Measurements from ENCODE around the gene SERTM2.
A peak's percentile ranks its signal among the peaks of the same experiment; 100 is the strongest.
"Not testable (repeated sequence)": the region's sequence is repeated elsewhere in the genome, so short reads cannot be mapped to it uniquely, and the experiment has no call there.

SERTM2 gene

GRCh38 chrX:111504941-111505340, 6.5 kb upstream of the SERTM2 start:
- Histone ChIP-seq H3K9me3 (ENCODE audit: control insufficient read depth, insufficient read depth, low read length) (no peaks in the 10 kb centered on the region), H3K9ac (ENCODE audit: low read depth, low read length) (no peak overlapping the region), H3K27me3 (ENCODE audit: control insufficient read depth, insufficient read depth, low read length) (peaks cover 4% of the 10 kb centered on the region; the same call in 1 of the 2 replicates), H3K4me3 (ENCODE audit: low read depth, low read length) (no peak overlapping the region), H3K27ac (ENCODE audit: low read depth, low read length) (no peak overlapping the region), H3K4me1 (ENCODE audit: control insufficient read depth, insufficient read depth, low read length) (no peaks in the 10 kb centered on the region), H3K36me3 (ENCODE audit: control insufficient read depth, insufficient read depth, low read length) (no peaks in the 10 kb centered on the region)

DNA sequence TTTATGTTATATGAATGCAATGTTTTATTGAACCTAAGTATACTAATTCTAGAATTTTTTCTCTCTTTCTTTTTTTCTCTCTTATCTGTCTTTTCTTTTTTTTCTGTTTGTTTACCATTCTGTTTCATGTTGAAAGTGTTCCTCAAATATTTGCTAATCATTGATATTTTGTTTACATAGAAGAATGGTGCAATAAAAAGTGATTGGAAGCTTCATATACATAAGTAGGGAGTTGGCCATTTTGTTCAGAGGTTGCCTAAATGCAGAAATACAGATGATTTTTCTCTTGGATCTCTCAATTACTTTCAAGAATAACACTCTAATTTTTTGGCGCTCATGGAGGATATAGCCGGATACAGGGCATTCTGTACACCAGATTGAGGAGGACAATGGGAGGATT, 5.7 kb upstream of the SERTM2 start:
- Histone ChIP-seq H3K4me3 (ENCODE audit: low read depth, low read length) (no peak overlapping the region), H3K36me3 (ENCODE audit: control insufficient read depth, insufficient read depth, low read length) (no peaks in the 10 kb centered on the region), H3K27me3 (ENCODE audit: control insufficient read depth, insufficient read depth, low read length) (peaks cover 4% of the 10 kb centered on the region; the same call in 1 of the 2 replicates), H3K9ac (ENCODE audit: low read depth, low read length) (no peak overlapping the region), H3K27ac (ENCODE audit: low read depth, low read length) (no peak overlapping the region), H3K4me1 (ENCODE audit: control insufficient read depth, insufficient read depth, low read length) (peaks cover under 1% of the 10 kb centered on the region; the same call in 1 of the 2 replicates), H3K9me3 (ENCODE audit: control insufficient read depth, insufficient read depth, low read length) (no peaks in the 10 kb centered on the region)

DNA sequence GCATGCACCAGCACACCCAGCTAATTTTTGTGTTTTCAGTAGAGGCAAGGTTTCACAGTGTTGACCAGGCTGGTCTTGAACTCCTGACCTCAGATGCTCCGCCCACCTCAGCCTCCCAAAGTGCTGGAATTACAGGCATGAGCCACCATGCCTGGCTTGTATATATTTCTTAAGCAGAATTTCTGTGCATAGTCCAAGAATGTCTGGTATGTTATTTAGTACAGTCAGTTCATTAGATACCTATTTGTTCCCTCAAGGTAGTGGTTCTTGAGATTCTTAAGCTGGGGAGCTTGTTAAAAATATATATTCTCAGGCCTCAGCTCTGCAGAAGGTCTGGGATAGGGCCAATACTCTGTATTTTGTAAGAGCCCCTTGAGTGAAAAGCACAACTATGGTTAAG, 4.6 kb upstream of the SERTM2 start:
- no peak overlapping the region for H3K27ac ChIP-seq (ENCODE audit: low read depth, low read length)
- no peaks in the 10 kb centered on the region for H3K36me3 ChIP-seq (ENCODE audit: control insufficient read depth, insufficient read depth, low read length)
- peaks cover 4% of the 10 kb centered on the region; the same call in 1 of the 2 replicates for H3K27me3 ChIP-seq (ENCODE audit: control insufficient read depth, insufficient read depth, low read length)
- H3K9ac ChIP-seq (ENCODE audit: low read depth, low read length): no peak overlapping the region
- no peaks in the 10 kb centered on the region for H3K9me3 ChIP-seq (ENCODE audit: control insufficient read depth, insufficient read depth, low read length)
- H3K4me3 ChIP-seq (ENCODE audit: low read depth, low read length): no peak overlapping the region
- peaks cover 10% of the 10 kb centered on the region for H3K4me1 ChIP-seq (ENCODE audit: control insufficient read depth, insufficient read depth, low read length)

GRCh38 chrX:111507933-111508332, 3.5 kb upstream of the SERTM2 start:
- no peak overlapping the region for H3K9ac ChIP-seq (ENCODE audit: low read depth, low read length)
- no peak overlapping the region for H3K4me3 ChIP-seq (ENCODE audit: low read depth, low read length)
- H3K27me3 ChIP-seq (ENCODE audit: control insufficient read depth, insufficient read depth, low read length): peaks cover 4% of the 10 kb centered on the region; the same call in 1 of the 2 replicates
- no peak overlapping the region for H3K27ac ChIP-seq (ENCODE audit: low read depth, low read length)
- no peaks in the 10 kb centered on the region for H3K9me3 ChIP-seq (ENCODE audit: control insufficient read depth, insufficient read depth, low read length)
- no peaks in the 10 kb centered on the region for H3K36me3 ChIP-seq (ENCODE audit: control insufficient read depth, insufficient read depth, low read length)
- H3K4me1 ChIP-seq (ENCODE audit: control insufficient read depth, insufficient read depth, low read length): peaks cover 21% of the 10 kb centered on the region

- H3K27ac ChIP-seq (ENCODE audit: low read depth, low read length): no peak overlapping the region
- no peaks in the 10 kb centered on the region for H3K36me3 ChIP-seq (ENCODE audit: control insufficient read depth, insufficient read depth, low read length)
- no peak overlapping the region for H3K9ac ChIP-seq (ENCODE audit: low read depth, low read length)
- H3K4me3 ChIP-seq (ENCODE audit: low read depth, low read length): no peak overlapping the region
- no peaks in the 10 kb centered on the region for H3K9me3 ChIP-seq (ENCODE audit: control insufficient read depth, insufficient read depth, low read length)
- peaks cover 4% of the 10 kb centered on the region; the same call in 1 of the 2 replicates for H3K27me3 ChIP-seq (ENCODE audit: control insufficient read depth, insufficient read depth, low read length)
- peaks cover 60% of the 10 kb centered on the region for H3K4me1 ChIP-seq (ENCODE audit: control insufficient read depth, insufficient read depth, low read length)
Observed at GRCh38 chrX:111515298-111515697, 3.9 kb downstream of the SERTM2 start.

GRCh38 chrX:111518667-111519066, 7.2 kb downstream of the SERTM2 start:
- Histone ChIP-seq H3K27ac (ENCODE audit: low read depth, low read length) (no peak overlapping the region), H3K9ac (ENCODE audit: low read depth, low read length) (no peak overlapping the region), H3K27me3 (ENCODE audit: control insufficient read depth, insufficient read depth, low read length) (peaks cover 4% of the 10 kb centered on the region; the same call in 1 of the 2 replicates), H3K4me3 (ENCODE audit: low read depth, low read length) (no peak overlapping the region), H3K9me3 (ENCODE audit: control insufficient read depth, insufficient read depth, low read length) (no peaks in the 10 kb centered on the region), H3K4me1 (ENCODE audit: control insufficient read depth, insufficient read depth, low read length) (peaks cover 49% of the 10 kb centered on the region), H3K36me3 (ENCODE audit: control insufficient read depth, insufficient read depth, low read length) (no peaks in the 10 kb centered on the region)

- H3K4me1 ChIP-seq (ENCODE audit: control insufficient read depth, insufficient read depth, low read length): peaks cover 45% of the 10 kb centered on the region
- H3K36me3 ChIP-seq (ENCODE audit: control insufficient read depth, insufficient read depth, low read length): no peaks in the 10 kb centered on the region
- H3K4me3 ChIP-seq (ENCODE audit: low read depth, low read length): no peak overlapping the region
- H3K27ac ChIP-seq (ENCODE audit: low read depth, low read length): peak overlapping the region; percentile 56
- H3K9ac ChIP-seq (ENCODE audit: low read depth, low read length): no peak overlapping the region
- H3K9me3 ChIP-seq (ENCODE audit: control insufficient read depth, insufficient read depth, low read length): no peaks in the 10 kb centered on the region
- H3K27me3 ChIP-seq (ENCODE audit: control insufficient read depth, insufficient read depth, low read length): peaks cover 2% of the 10 kb centered on the region; the same call in 1 of the 2 replicates
Observed at GRCh38 chrX:111519215-111519614, 7.8 kb downstream of the SERTM2 start.

- Histone ChIP-seq H3K27me3 (ENCODE audit: control insufficient read depth, insufficient read depth, low read length) (no peaks in the 10 kb centered on the region; the same call in 1 of the 2 replicates), H3K36me3 (ENCODE audit: control insufficient read depth, insufficient read depth, low read length) (no peaks in the 10 kb centered on the region), H3K27ac (ENCODE audit: low read depth, low read length) (no peak overlapping the region), H3K4me1 (ENCODE audit: control insufficient read depth, insufficient read depth, low read length) (peaks cover 45% of the 10 kb centered on the region), H3K9ac (ENCODE audit: low read depth, low read length) (no peak overlapping the region), H3K9me3 (ENCODE audit: control insufficient read depth, insufficient read depth, low read length) (no peaks in the 10 kb centered on the region), H3K4me3 (ENCODE audit: low read depth, low read length) (no peak overlapping the region)
Observed at GRCh38 chrX:111520506-111520905, 9.1 kb downstream of the SERTM2 start.

GRCh38 chrX:111521169-111521568, 9.7 kb downstream of the SERTM2 start:
- Histone ChIP-seq H3K27me3 (ENCODE audit: control insufficient read depth, insufficient read depth, low read length) (no peaks in the 10 kb centered on the region; the same call in 1 of the 2 replicates), H3K9ac (ENCODE audit: low read depth, low read length) (no peak overlapping the region), H3K27ac (ENCODE audit: low read depth, low read length) (no peak overlapping the region), H3K4me3 (ENCODE audit: low read depth, low read length) (no peak overlapping the region), H3K36me3 (ENCODE audit: control insufficient read depth, insufficient read depth, low read length) (no peaks in the 10 kb centered on the region), H3K9me3 (ENCODE audit: control insufficient read depth, insufficient read depth, low read length) (no peaks in the 10 kb centered on the region), H3K4me1 (ENCODE audit: control insufficient read depth, insufficient read depth, low read length) (peaks cover 45% of the 10 kb centered on the region)

GRCh38 chrX:111543212-111543741, 31.8 kb downstream of the SERTM2 start:
- H3K4me1 ChIP-seq (ENCODE audit: control insufficient read depth, insufficient read depth, low read length): peaks cover 14% of the 10 kb centered on the region
- peaks cover 10% of the 10 kb centered on the region for H3K9me3 ChIP-seq (ENCODE audit: control insufficient read depth, insufficient read depth, low read length)
- H3K9ac ChIP-seq (ENCODE audit: low read depth, low read length): peak overlapping the region; percentile 20; the same call in 1 of the 2 replicates
- no peak overlapping the region for H3K4me3 ChIP-seq (ENCODE audit: low read depth, low read length)
- H3K27ac ChIP-seq (ENCODE audit: low read depth, low read length): peak overlapping the region; percentile 89
- H3K36me3 ChIP-seq (ENCODE audit: control insufficient read depth, insufficient read depth, low read length): no peaks in the 10 kb centered on the region
- H3K27me3 ChIP-seq (ENCODE audit: control insufficient read depth, insufficient read depth, low read length): no peaks in the 10 kb centered on the region

- H3K27me3 ChIP-seq (ENCODE audit: control insufficient read depth, insufficient read depth, low read length): not testable (repeated sequence)
Observed at GRCh38 chrX:111549235-111549634, 37.8 kb downstream of the SERTM2 start.

More at GRCh38 chrX:111549235-111549634, 37.8 kb downstream of the SERTM2 start:
- H3K27ac ChIP-seq (ENCODE audit: low read depth, low read length): peak overlapping the region; percentile 88
- H3K4me3 ChIP-seq (ENCODE audit: low read depth, low read length): 0 out of 2 replicates have a peak overlapping the region, but pooled peaks have one; percentile 1
- not testable (repeated sequence) for H3K9me3 ChIP-seq (ENCODE audit: control insufficient read depth, insufficient read depth, low read length); H3K9ac ChIP-seq (ENCODE audit: low read depth, low read length); H3K36me3 ChIP-seq (ENCODE audit: control insufficient read depth, insufficient read depth, low read length)
- H3K4me1 ChIP-seq (ENCODE audit: control insufficient read depth, insufficient read depth, low read length): peaks cover 14% of the 10 kb centered on the region

Data from HUES48 (cell line).